Measurements from ENCODE around the gene NEAT1. TPM values are rescaled to one million over a fixed set of nuclear protein-coding genes. Genes with fewer than 3 reads are reported as not detected.

The NEAT1 gene
- total and polyA plus RNA-seq, 2 experiments from 2014 or later, result 5.3 to 7.2 TPM

DNA sequence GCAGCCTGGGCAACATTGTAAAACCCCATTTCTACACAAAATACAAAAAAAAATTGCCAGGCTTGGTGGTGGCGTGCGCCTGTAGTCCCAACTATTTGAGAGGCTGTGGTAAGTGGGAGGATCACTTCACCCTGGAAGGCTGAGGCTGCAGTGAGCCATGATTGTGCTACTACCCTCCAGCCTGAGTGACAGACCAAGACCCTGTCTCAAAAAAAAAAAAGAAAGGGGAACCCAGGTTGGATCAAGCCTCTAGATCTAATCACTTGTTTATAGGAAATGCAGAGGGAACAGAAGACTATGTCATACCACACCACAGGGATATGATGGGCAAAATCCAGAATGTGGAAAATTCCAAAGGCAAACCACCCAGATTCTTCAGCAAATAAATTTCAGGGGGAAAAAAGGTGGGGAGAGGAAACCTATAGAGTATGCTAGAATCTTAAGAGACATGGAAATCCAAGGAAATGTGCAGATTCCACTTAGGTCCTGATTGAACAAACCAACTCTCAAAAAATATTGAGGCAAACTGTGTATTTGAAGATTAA, 59.8 kb downstream of the NEAT1 start (continued):
- TF ChIP-seq, protein P1, sequence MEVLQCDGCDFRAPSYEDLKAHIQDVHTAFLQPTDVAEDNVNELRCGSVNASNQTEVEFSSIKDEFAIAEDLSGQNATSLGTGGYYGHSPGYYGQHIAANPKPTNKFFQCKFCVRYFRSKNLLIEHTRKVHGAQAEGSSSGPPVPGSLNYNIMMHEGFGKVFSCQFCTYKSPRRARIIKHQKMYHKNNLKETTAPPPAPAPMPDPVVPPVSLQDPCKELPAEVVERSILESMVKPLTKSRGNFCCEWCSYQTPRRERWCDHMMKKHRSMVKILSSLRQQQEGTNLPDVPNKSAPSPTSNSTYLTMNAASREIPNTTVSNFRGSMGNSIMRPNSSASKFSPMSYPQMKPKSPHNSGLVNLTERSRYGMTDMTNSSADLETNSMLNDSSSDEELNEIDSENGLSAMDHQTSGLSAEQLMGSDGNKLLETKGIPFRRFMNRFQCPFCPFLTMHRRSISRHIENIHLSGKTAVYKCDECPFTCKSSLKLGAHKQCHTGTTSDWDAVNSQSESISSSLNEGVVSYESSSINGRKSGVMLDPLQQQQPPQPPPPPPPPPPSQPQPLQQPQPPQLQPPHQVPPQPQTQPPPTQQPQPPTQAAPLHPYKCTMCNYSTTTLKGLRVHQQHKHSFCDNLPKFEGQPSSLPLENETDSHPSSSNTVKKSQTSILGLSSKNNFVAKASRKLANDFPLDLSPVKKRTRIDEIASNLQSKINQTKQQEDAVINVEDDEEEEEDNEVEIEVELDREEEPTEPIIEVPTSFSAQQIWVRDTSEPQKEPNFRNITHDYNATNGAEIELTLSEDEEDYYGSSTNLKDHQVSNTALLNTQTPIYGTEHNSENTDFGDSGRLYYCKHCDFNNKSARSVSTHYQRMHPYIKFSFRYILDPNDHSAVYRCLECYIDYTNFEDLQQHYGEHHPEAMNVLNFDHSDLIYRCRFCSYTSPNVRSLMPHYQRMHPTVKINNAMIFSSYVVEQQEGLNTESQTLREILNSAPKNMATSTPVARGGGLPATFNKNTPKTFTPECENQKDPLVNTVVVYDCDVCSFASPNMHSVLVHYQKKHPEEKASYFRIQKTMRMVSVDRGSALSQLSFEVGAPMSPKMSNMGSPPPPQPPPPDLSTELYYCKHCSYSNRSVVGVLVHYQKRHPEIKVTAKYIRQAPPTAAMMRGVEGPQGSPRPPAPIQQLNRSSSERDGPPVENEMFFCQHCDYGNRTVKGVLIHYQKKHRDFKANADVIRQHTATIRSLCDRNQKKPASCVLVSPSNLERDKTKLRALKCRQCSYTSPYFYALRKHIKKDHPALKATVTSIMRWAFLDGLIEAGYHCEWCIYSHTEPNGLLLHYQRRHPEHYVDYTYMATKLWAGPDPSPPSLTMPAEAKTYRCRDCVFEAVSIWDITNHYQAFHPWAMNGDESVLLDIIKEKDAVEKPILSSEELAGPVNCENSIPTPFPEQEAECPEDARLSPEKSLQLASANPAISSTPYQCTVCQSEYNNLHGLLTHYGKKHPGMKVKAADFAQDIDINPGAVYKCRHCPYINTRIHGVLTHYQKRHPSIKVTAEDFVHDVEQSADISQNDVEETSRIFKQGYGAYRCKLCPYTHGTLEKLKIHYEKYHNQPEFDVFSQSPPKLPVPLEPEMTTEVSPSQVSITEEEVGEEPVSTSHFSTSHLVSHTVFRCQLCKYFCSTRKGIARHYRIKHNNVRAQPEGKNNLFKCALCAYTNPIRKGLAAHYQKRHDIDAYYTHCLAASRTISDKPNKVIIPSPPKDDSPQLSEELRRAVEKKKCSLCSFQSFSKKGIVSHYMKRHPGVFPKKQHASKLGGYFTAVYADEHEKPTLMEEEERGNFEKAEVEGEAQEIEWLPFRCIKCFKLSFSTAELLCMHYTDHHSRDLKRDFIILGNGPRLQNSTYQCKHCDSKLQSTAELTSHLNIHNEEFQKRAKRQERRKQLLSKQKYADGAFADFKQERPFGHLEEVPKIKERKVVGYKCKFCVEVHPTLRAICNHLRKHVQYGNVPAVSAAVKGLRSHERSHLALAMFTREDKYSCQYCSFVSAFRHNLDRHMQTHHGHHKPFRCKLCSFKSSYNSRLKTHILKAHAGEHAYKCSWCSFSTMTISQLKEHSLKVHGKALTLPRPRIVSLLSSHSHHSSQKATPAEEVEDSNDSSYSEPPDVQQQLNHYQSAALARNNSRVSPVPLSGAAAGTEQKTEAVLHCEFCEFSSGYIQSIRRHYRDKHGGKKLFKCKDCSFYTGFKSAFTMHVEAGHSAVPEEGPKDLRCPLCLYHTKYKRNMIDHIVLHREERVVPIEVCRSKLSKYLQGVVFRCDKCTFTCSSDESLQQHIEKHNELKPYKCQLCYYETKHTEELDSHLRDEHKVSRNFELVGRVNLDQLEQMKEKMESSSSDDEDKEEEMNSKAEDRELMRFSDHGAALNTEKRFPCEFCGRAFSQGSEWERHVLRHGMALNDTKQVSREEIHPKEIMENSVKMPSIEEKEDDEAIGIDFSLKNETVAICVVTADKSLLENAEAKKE (CRISPR knock-in tag; IDR thresholded peaks at IDR 0.05), result no peak
- no peak for TF ChIP-seq ZNF331 (CRISPR knock-in tag; IDR thresholded peaks at IDR 0.05; ENCODE audit: low read depth)
- no peak for TF ChIP-seq EZH2phosphoT487 (IDR thresholded peaks at IDR 0.05; ENCODE audit: unreplicated experiment)
- TF ChIP-seq REST (IDR thresholded peaks at IDR 0.05; ENCODE audit: unreplicated experiment), result no peak
- no peak for TF ChIP-seq STAT1 (IDR thresholded peaks at IDR 0.05; ENCODE audit: unreplicated experiment)
- TF ChIP-seq EZH2 (IDR thresholded peaks at IDR 0.05; ENCODE audit: low read depth, unreplicated experiment), result no peak
- TF ChIP-seq, protein P2, sequence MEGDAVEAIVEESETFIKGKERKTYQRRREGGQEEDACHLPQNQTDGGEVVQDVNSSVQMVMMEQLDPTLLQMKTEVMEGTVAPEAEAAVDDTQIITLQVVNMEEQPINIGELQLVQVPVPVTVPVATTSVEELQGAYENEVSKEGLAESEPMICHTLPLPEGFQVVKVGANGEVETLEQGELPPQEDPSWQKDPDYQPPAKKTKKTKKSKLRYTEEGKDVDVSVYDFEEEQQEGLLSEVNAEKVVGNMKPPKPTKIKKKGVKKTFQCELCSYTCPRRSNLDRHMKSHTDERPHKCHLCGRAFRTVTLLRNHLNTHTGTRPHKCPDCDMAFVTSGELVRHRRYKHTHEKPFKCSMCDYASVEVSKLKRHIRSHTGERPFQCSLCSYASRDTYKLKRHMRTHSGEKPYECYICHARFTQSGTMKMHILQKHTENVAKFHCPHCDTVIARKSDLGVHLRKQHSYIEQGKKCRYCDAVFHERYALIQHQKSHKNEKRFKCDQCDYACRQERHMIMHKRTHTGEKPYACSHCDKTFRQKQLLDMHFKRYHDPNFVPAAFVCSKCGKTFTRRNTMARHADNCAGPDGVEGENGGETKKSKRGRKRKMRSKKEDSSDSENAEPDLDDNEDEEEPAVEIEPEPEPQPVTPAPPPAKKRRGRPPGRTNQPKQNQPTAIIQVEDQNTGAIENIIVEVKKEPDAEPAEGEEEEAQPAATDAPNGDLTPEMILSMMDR (conservative IDR thresholded peaks at IDR 0.05; ENCODE audit: low read depth in 2 of 2), result no peak

Measured in GM23338 (cell line).